Measurements from ENCODE around the gene TMPRSS15.

Gene TMPRSS15

DNA sequence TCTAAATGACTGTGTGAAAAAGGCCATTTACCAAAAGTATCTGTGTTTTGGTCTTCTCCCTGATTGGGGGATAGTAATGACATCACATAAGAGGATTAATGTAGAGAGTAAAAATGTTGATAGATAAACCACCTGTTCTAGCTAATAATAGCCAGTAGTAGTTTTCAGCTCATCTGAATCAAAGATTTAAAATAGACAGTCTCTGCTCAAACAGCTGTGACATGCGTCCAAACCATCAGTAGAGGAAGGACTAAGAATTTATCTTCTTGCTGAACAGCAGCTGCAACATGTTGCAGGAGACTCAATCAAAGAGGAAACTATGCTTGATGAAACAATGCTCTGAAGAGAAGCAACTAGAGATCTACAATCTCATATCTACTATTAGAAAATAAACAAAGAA, 21.4 kb downstream of the TMPRSS15 start:
- Histone ChIP-seq H3K9ac (ENCODE audit: low read depth, low read length) (no peak overlapping the region), H3K9me3 (ENCODE audit: control insufficient read depth, insufficient read depth, low read length) (no peaks in the 10 kb centered on the region), H3K36me3 (ENCODE audit: insufficient read depth, low read length) (no peaks in the 10 kb centered on the region), H3K4me1 (ENCODE audit: insufficient read depth, low read length) (no peaks in the 10 kb centered on the region)

DNA sequence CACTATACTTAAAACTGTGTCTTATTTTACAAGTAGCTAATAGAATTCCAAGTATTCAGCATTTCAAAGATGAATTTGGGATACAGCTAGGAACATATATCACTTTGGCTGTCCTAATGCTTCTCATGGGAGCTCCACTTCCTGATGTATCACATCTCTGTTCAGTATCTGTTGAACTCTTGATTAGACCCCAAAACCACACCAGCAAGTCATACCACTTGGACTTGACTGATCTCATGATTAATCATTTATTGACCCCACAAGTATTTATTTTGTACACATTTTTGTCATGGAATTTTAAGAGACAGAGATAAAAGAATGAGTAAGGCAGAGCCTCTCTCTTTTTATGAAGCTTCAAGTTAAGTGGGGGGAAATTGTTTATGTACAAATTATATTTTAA, 30.0 kb downstream of the TMPRSS15 start:
- Histone ChIP-seq H3K9ac (ENCODE audit: low read depth, low read length) (no peak overlapping the region), H3K36me3 (ENCODE audit: insufficient read depth, low read length) (no peaks in the 10 kb centered on the region), H3K9me3 (ENCODE audit: control insufficient read depth, insufficient read depth, low read length) (no peaks in the 10 kb centered on the region), H3K4me1 (ENCODE audit: insufficient read depth, low read length) (no peaks in the 10 kb centered on the region)

DNA sequence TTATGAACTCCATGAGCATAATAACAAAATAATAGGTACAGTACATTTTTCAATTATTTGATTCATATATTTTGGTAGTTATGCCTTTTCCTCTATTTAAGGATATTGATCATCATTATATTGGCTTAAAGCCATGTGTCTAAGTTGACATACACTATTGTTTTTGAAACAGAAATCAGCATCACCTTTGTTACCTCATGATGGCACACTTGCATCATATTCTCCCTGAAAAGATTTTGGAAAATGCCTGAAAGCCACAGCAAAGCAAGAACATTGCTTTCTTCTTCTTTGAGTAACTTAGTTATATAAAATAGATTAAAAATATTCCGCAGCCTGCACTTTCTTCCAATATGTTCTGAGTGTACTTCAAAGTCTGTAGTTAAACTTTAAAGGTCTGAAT, 33.3 kb downstream of the TMPRSS15 start:
- H3K9me3 ChIP-seq (ENCODE audit: control insufficient read depth, insufficient read depth, low read length): no peaks in the 10 kb centered on the region
- no peaks in the 10 kb centered on the region for H3K4me1 ChIP-seq (ENCODE audit: insufficient read depth, low read length)
- H3K36me3 ChIP-seq (ENCODE audit: insufficient read depth, low read length): no peaks in the 10 kb centered on the region
- no peak overlapping the region for H3K9ac ChIP-seq (ENCODE audit: low read depth, low read length)

- Histone ChIP-seq H3K9me3 (ENCODE audit: control insufficient read depth, insufficient read depth, low read length) (no peaks in the 10 kb centered on the region), H3K4me1 (ENCODE audit: insufficient read depth, low read length) (no peaks in the 10 kb centered on the region), H3K9ac (ENCODE audit: low read depth, low read length) (no peak overlapping the region), H3K36me3 (ENCODE audit: insufficient read depth, low read length) (no peaks in the 10 kb centered on the region)
These were observed 34.5 kb downstream of the TMPRSS15 start for GRCh38 chr21:18369115-18369514.

DNA sequence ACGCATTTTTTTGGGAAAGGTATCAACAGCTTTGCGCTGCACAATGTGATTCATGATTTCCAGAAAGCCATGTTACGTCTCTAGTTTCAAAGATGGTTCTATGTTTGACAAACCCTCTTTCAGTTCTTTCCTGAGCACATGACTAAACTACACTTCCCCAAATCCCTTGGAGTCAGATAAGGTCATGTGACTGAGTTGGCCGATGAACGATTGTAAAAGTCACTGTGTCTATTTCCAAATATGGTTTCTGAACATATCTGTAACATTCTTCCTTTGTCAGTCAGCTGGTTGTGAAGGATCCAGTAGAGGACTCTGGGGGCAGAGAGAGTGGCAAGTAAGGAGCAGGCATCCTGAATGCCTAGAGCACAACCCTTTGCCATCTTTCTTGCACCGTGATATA, 35.4 kb downstream of the TMPRSS15 start:
- H3K9ac ChIP-seq (ENCODE audit: low read depth, low read length): no peak overlapping the region

GRCh38 chr21:18356801-18357200, 46.8 kb downstream of the TMPRSS15 start:
- Histone ChIP-seq H3K9me3 (ENCODE audit: control insufficient read depth, insufficient read depth, low read length) (no peaks in the 10 kb centered on the region), H3K9ac (ENCODE audit: low read depth, low read length) (no peak overlapping the region), H3K36me3 (ENCODE audit: insufficient read depth, low read length) (no peaks in the 10 kb centered on the region), H3K4me1 (ENCODE audit: insufficient read depth, low read length) (no peaks in the 10 kb centered on the region)

More for the DNA sequence above, 35.4 kb downstream of the TMPRSS15 start:
- Histone ChIP-seq H3K36me3 (ENCODE audit: insufficient read depth, low read length) (no peaks in the 10 kb centered on the region), H3K9me3 (ENCODE audit: control insufficient read depth, insufficient read depth, low read length) (no peaks in the 10 kb centered on the region), H3K4me1 (ENCODE audit: insufficient read depth, low read length) (no peaks in the 10 kb centered on the region)

DNA sequence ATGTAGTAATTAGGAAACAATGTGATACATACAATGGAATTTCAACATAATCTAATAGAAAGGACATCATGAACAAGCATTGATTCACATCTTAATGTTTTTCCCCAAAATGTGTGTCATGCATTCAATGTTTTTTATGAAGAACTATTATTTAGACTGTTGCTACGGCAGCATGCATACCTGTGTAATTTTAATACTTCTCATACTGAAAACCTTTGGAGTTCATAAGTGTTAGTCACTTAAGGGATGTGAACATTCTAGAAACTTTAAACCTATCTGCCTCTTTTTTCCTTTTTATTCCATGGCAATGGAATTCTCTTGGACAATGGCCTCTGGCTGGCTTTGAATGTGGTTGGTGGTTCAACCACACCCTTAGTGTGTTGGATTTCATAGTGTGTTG, 48.6 kb downstream of the TMPRSS15 start:
- Histone ChIP-seq H3K9ac (ENCODE audit: low read depth, low read length) (no peak overlapping the region), H3K9me3 (ENCODE audit: control insufficient read depth, insufficient read depth, low read length) (no peaks in the 10 kb centered on the region), H3K4me1 (ENCODE audit: insufficient read depth, low read length) (no peaks in the 10 kb centered on the region), H3K36me3 (ENCODE audit: insufficient read depth, low read length) (no peaks in the 10 kb centered on the region)

DNA sequence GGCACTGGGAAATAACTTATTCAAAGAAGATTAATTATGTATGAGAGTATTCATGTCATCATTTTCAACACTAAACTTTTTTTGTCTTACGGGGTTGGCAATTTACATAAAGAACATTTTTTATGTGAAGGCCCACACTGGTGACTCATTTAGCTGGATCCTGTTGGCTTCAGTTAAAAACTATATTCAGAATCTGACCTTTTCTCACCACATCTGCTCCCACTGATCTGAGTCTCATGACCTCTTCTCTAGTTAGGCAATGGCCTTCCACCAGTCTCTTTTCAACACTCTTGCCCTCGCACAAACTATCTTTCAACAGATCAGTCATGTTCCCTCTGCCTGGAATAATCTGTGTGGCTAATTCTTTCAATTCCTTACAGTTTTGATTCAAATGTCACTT, 53.4 kb downstream of the TMPRSS15 start:
- no peak overlapping the region for H3K9ac ChIP-seq (ENCODE audit: low read depth, low read length)
- H3K9me3 ChIP-seq (ENCODE audit: control insufficient read depth, insufficient read depth, low read length): no peaks in the 10 kb centered on the region
- no peaks in the 10 kb centered on the region for H3K4me1 ChIP-seq (ENCODE audit: insufficient read depth, low read length)
- no peaks in the 10 kb centered on the region for H3K36me3 ChIP-seq (ENCODE audit: insufficient read depth, low read length)

DNA sequence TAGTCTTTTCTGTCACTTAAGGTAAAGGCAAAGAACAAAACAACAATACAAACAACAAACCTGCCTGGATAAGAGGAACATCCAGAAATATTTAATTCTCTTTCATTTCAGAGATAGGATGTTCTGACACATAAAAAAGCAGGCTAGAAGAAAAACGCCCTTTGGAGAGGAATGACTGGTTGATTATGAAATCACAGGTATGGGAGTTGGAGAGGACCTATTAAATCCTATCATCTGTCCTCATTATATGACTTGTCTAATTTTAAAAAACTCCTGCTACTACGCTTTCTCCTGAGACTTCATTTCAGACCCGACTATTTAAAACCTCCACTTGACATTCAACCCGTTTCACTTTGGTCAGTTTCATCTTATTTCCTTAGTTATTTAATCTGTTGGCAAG, 54.1 kb downstream of the TMPRSS15 start:
- no peaks in the 10 kb centered on the region for H3K4me1 ChIP-seq (ENCODE audit: insufficient read depth, low read length)
- H3K36me3 ChIP-seq (ENCODE audit: insufficient read depth, low read length): no peaks in the 10 kb centered on the region
- H3K9me3 ChIP-seq (ENCODE audit: control insufficient read depth, insufficient read depth, low read length): no peaks in the 10 kb centered on the region
- no peak overlapping the region for H3K9ac ChIP-seq (ENCODE audit: low read depth, low read length)

GRCh38 chr21:18340387-18340942, 63.1 kb downstream of the TMPRSS15 start:
- Histone ChIP-seq H3K9ac (ENCODE audit: low read depth, low read length) (no peak overlapping the region), H3K9me3 (ENCODE audit: control insufficient read depth, insufficient read depth, low read length) (no peaks in the 10 kb centered on the region), H3K36me3 (ENCODE audit: insufficient read depth, low read length) (no peaks in the 10 kb centered on the region), H3K4me1 (ENCODE audit: insufficient read depth, low read length) (no peaks in the 10 kb centered on the region)

- H3K4me1 ChIP-seq (ENCODE audit: insufficient read depth, low read length): no peaks in the 10 kb centered on the region
- no peak overlapping the region for H3K9ac ChIP-seq (ENCODE audit: low read depth, low read length)
- H3K9me3 ChIP-seq (ENCODE audit: control insufficient read depth, insufficient read depth, low read length): no peaks in the 10 kb centered on the region
- no peaks in the 10 kb centered on the region for H3K36me3 ChIP-seq (ENCODE audit: insufficient read depth, low read length)
These were observed 67.8 kb downstream of the TMPRSS15 start for GRCh38 chr21:18335651-18336236.

DNA sequence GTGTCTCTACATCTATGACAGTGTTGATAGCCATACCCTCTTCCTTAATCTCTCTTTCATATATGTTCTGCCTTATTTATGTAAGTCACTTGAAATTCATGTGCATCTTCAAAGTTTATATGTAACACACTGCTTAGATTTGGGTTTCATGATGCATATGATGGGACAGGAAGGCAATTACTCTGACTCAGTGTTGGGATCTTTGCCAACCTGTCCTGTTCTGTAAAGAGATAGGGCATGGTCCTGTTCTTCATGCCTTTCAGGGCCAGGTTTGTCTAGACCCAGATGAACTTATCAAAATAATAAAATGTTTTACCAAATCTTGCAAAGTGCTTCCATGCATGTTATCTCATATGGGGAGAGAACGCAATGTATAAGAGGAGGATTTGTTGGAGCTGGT, 69.5 kb downstream of the TMPRSS15 start:
- no peak overlapping the region for H3K9ac ChIP-seq (ENCODE audit: low read depth, low read length)
- no peaks in the 10 kb centered on the region for H3K9me3 ChIP-seq (ENCODE audit: control insufficient read depth, insufficient read depth, low read length)
- H3K4me1 ChIP-seq (ENCODE audit: insufficient read depth, low read length): no peaks in the 10 kb centered on the region
- H3K36me3 ChIP-seq (ENCODE audit: insufficient read depth, low read length): no peaks in the 10 kb centered on the region

- H3K4me1 ChIP-seq (ENCODE audit: insufficient read depth, low read length): no peaks in the 10 kb centered on the region
- H3K36me3 ChIP-seq (ENCODE audit: insufficient read depth, low read length): no peaks in the 10 kb centered on the region
- no peak overlapping the region for H3K9ac ChIP-seq (ENCODE audit: low read depth, low read length)
These were observed 85.4 kb downstream of the TMPRSS15 start for GRCh38 chr21:18318156-18318555.

DNA sequence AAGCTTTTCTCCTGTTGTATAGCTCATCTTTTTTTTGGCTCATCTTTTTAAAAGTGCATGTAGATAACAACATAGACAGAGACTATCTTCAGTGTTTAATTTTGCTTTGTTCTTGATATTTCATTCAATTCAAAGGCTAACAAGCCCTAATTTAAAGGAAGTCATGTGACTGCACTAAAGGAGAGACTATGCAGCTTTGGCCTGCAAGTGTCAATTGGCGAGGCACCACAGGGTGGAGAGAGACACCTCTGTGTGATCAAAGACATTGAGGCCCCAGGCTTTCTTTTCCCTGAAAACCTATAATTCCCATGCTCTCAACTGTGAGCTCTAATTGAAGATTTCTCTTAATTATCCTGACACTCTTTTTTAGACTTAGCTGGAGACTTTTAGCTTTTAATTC, 105.4 kb downstream of the TMPRSS15 start:
- Histone ChIP-seq H3K36me3 (ENCODE audit: insufficient read depth, low read length) (no peaks in the 10 kb centered on the region), H3K4me1 (ENCODE audit: insufficient read depth, low read length) (peaks cover 4% of the 10 kb centered on the region; the same call in 1 of the 2 replicates), H3K9ac (ENCODE audit: low read depth, low read length) (no peak overlapping the region), H3K9me3 (ENCODE audit: control insufficient read depth, insufficient read depth, low read length) (no peaks in the 10 kb centered on the region)

More at GRCh38 chr21:18318156-18318555, 85.4 kb downstream of the TMPRSS15 start:
- H3K9me3 ChIP-seq (ENCODE audit: control insufficient read depth, insufficient read depth, low read length): peaks cover 5% of the 10 kb centered on the region; the same call in 1 of the 2 replicates

DNA sequence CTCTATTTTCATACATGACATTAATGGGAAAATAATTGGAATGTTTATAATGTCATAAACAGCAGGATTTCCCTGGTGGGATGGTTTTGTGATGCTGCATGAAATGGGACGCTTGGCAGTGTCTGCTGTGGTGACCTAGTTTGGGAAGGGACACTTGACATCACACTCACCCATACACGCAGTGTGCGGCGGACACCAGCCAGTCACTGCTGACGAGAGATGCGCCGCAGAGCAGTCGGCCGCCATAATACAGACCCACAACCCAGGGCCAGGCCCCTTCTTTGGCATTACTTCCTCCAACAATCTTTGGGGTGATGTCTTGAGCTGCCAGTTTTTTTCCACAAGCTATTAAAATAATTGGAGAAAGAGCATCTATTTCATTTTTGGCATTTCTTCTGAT, 109.5 kb downstream of the TMPRSS15 start:
- Histone ChIP-seq H3K36me3 (ENCODE audit: insufficient read depth, low read length) (no peaks in the 10 kb centered on the region), H3K9ac (ENCODE audit: low read depth, low read length) (no peak overlapping the region), H3K9me3 (ENCODE audit: control insufficient read depth, insufficient read depth, low read length) (no peaks in the 10 kb centered on the region), H3K4me1 (ENCODE audit: insufficient read depth, low read length) (peaks cover 7% of the 10 kb centered on the region; the same call in 1 of the 2 replicates)
